GM11168 (cell line): Measurements from ENCODE around the gene MISP.

Source experiments
- in situ Hi-C: fragments of 300-500 bp; cut with MboI; formaldehyde crosslinking; loops from one replicate; pipeline ENCODE4 v1.12.0; 2022; ENCODE audit warnings: low sequenced_read_pairs; ENCODE audit not compliant: unreplicated experiment

Gene MISP

GRCh38 chr19:765179-765738 lies 14.3 kb downstream of the MISP start:
- in situ Hi-C loops = no loop called here

GRCh38 chr19:768424-768823 lies 17.5 kb downstream of the MISP start:
- in situ Hi-C loops = no loop called here

- in situ Hi-C loops = no loop called here
These were observed 18.7 kb downstream of the MISP start for GRCh38 chr19:769616-770015.

GRCh38 chr19:771332-771785 lies 20.4 kb downstream of the MISP start:
- in situ Hi-C loops = no loop called here

- in situ Hi-C loops = no loop called here
These were observed 21.2 kb downstream of the MISP start for GRCh38 chr19:772063-772462.

GRCh38 chr19:772730-773436 lies 22.0 kb downstream of the MISP start:
- in situ Hi-C loops = no loop called here

GRCh38 chr19:776549-776948 lies 25.6 kb downstream of the MISP start:
- in situ Hi-C loops = no loop called here

- in situ Hi-C loops = no loop called here
These were observed 28.2 kb downstream of the MISP start for GRCh38 chr19:778910-779653.

- in situ Hi-C loops = no loop called here
These were observed 30.0 kb downstream of the MISP start for GRCh38 chr19:780935-781334.

GRCh38 chr19:781800-782184 lies 30.9 kb downstream of the MISP start:
- in situ Hi-C loops = no loop called here

GRCh38 chr19:782185-782877 lies 31.4 kb downstream of the MISP start:
- in situ Hi-C loops = no loop called here

GRCh38 chr19:782878-783668 lies 32.2 kb downstream of the MISP start:
- in situ Hi-C loops = no loop called here

- in situ Hi-C loops = no loop called here
These were observed 33.6 kb downstream of the MISP start for GRCh38 chr19:784541-784940.

GRCh38 chr19:787536-787935 lies 36.6 kb downstream of the MISP start:
- in situ Hi-C loops = no loop called here

- in situ Hi-C loops = no loop called here
These were observed 37.7 kb downstream of the MISP start for GRCh38 chr19:788686-788982.

GRCh38 chr19:788983-789700 lies 38.2 kb downstream of the MISP start:
- in situ Hi-C loops = no loop called here

- in situ Hi-C loops = no loop called here
These were observed 38.8 kb downstream of the MISP start for GRCh38 chr19:789701-790060.

- in situ Hi-C loops = no loop called here
These were observed 40.2 kb downstream of the MISP start for GRCh38 chr19:791007-791566.

GRCh38 chr19:791567-792305 lies 40.8 kb downstream of the MISP start:
- in situ Hi-C loops = no loop called here
